ENCODE data around the gene ERP27. TPM values are rescaled to one million over a fixed set of nuclear protein-coding genes. Genes with fewer than 3 reads are reported as not detected.

ERP27 gene
- polyA plus RNA-seq, 1 donor (not counting 4 experiments of a cell fraction or from before 2014, with no cell fraction given), result 0.18 TPM

DNA sequence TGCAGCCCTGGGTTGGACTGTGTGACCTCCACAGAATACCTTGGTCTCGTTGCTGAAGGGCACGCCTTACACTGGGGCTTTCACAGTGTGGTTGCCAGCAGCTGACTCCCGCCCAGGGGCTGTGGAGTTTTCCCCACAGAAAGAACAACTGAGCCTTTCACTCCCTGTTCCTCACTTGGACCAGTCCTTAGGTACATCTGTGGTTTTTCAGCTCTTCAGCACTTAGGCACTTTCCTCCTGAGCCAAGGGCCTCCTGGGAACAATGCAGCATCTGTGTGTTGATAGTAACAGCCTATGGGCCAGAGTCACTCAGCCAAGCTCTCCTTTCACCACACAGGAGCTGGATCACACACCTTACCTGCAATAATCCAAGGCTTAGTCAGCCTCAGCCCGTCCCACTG is 25.0 kb downstream of the ERP27 start:
- Histone ChIP-seq H3K4me2 (ENCODE audit: control insufficient read depth, extremely low read depth, insufficient read depth, low read depth, low read length) (peak overlapping the region; percentile 25), H3K27me3 (ENCODE audit: control insufficient read depth, extremely low read depth, insufficient read depth, low read length) (no peaks in the 10 kb centered on the region), H4K20me1 (ENCODE audit: control insufficient read depth, extremely low read depth, insufficient read depth, low read length) (no peaks in the 10 kb centered on the region), H3K27ac (ENCODE audit: control insufficient read depth, insufficient read depth, low read length) (peak overlapping the region; percentile 47), H3K9me3 (ENCODE audit: control insufficient read depth, low read depth, low read length) (no peaks in the 10 kb centered on the region), H3K4me3 (ENCODE audit: control insufficient read depth in 2 of 3, extremely low read depth in 1 of 3, insufficient read depth in 2 of 3, low read depth in 1 of 3, low read length in 3 of 3) (no peak overlapping the region), H3K79me2 (ENCODE audit: control insufficient read depth, insufficient read depth, low read length) (no peaks in the 10 kb centered on the region), H3K4me1 (ENCODE audit: control insufficient read depth, extremely low read depth, insufficient read depth, low read length) (peaks cover 34% of the 10 kb centered on the region), H3K9ac (ENCODE audit: control insufficient read depth, extremely low read depth, insufficient read depth, low read length) (no peak overlapping the region), H2AFZ (ENCODE audit: control insufficient read depth, low read length) (peak overlapping the region; percentile 22), H3K36me3 (ENCODE audit: control insufficient read depth in 2 of 2, extremely low read depth in 1 of 2, insufficient read depth in 2 of 2, low read length in 2 of 2) (no peaks in the 10 kb centered on the region), H3K9me1 (ENCODE audit: control insufficient read depth, extremely low read depth, insufficient read depth, low read length) (no peaks in the 10 kb centered on the region)
- DNase-seq (ENCODE audit: low read depth, low spot score) (peak; percentile 38), FAIRE-seq (peak; percentile 100)
- TF ChIP-seq CTCF (optimal IDR thresholded peaks at IDR 0.05 in 1 of 3, IDR thresholded peaks at IDR 0.05 in 1 of 3, conservative IDR thresholded peaks at IDR 0.05 in 1 of 3; ENCODE audit: extremely low read depth in 1 of 3, insufficient read depth in 2 of 3, low read length in 3 of 3) (no peak), EZH2 (IDR thresholded peaks at IDR 0.05; ENCODE audit: low read length) (no peak)
- dilution Hi-C loops (cut with MboI; ENCODE audit: extremely low pct_ligation_motif_present, low sequenced_read_pairs), result no loop called here

- peak overlapping the region; percentile 51 for H3K4me2 ChIP-seq (ENCODE audit: control insufficient read depth, extremely low read depth, insufficient read depth, low read depth, low read length)
- H3K9me1 ChIP-seq (ENCODE audit: control insufficient read depth, extremely low read depth, insufficient read depth, low read length), result no peaks in the 10 kb centered on the region
- H3K4me1 ChIP-seq (ENCODE audit: control insufficient read depth, extremely low read depth, insufficient read depth, low read length), result peaks cover 34% of the 10 kb centered on the region
- H3K79me2 ChIP-seq (ENCODE audit: control insufficient read depth, insufficient read depth, low read length), result no peaks in the 10 kb centered on the region
- no peaks in the 10 kb centered on the region for H3K27me3 ChIP-seq (ENCODE audit: control insufficient read depth, extremely low read depth, insufficient read depth, low read length)
- H3K36me3 ChIP-seq (ENCODE audit: control insufficient read depth in 2 of 2, extremely low read depth in 1 of 2, insufficient read depth in 2 of 2, low read length in 2 of 2), result no peaks in the 10 kb centered on the region
- H3K27ac ChIP-seq (ENCODE audit: control insufficient read depth, insufficient read depth, low read length), result peak overlapping the region; percentile 65
- H2AFZ ChIP-seq (ENCODE audit: control insufficient read depth, low read length), result no peak overlapping the region
- H3K9me3 ChIP-seq (ENCODE audit: control insufficient read depth, low read depth, low read length), result no peaks in the 10 kb centered on the region
- dilution Hi-C loops (cut with MboI; ENCODE audit: extremely low pct_ligation_motif_present, low sequenced_read_pairs), result no loop called here
- no peaks in the 10 kb centered on the region for H4K20me1 ChIP-seq (ENCODE audit: control insufficient read depth, extremely low read depth, insufficient read depth, low read length)
- no peak overlapping the region for H3K4me3 ChIP-seq (ENCODE audit: control insufficient read depth in 2 of 3, extremely low read depth in 1 of 3, insufficient read depth in 2 of 3, low read depth in 1 of 3, low read length in 3 of 3)
- DNase-seq (ENCODE audit: low read depth, low spot score) (no peak), FAIRE-seq (peak; percentile 39)
- no peak for TF ChIP-seq CTCF (optimal IDR thresholded peaks at IDR 0.05 in 1 of 3, IDR thresholded peaks at IDR 0.05 in 1 of 3, conservative IDR thresholded peaks at IDR 0.05 in 1 of 3; ENCODE audit: extremely low read depth in 1 of 3, insufficient read depth in 2 of 3, low read length in 3 of 3)
- no peak for TF ChIP-seq EZH2 (IDR thresholded peaks at IDR 0.05; ENCODE audit: low read length)
- H3K9ac ChIP-seq (ENCODE audit: control insufficient read depth, extremely low read depth, insufficient read depth, low read length), result peak overlapping the region; percentile 46
Measured at GRCh38 chr12:14911131-14911530, 27.2 kb downstream of the ERP27 start.

Measured in keratinocyte (primary cell).